ENCODE data around the gene STARD9. TPM values are rescaled to one million over a fixed set of nuclear protein-coding genes. Genes with fewer than 3 reads are reported as not detected.
A peak's percentile ranks its signal among the peaks of the same experiment; 100 is the strongest.

STARD9 gene
- total and polyA plus RNA-seq, 9 of the 15 experiments (the other 6 are each of a cell fraction or from before 2014, with no cell fraction given) = 0.45 to 6.0 (median 3.6) TPM

DNA sequence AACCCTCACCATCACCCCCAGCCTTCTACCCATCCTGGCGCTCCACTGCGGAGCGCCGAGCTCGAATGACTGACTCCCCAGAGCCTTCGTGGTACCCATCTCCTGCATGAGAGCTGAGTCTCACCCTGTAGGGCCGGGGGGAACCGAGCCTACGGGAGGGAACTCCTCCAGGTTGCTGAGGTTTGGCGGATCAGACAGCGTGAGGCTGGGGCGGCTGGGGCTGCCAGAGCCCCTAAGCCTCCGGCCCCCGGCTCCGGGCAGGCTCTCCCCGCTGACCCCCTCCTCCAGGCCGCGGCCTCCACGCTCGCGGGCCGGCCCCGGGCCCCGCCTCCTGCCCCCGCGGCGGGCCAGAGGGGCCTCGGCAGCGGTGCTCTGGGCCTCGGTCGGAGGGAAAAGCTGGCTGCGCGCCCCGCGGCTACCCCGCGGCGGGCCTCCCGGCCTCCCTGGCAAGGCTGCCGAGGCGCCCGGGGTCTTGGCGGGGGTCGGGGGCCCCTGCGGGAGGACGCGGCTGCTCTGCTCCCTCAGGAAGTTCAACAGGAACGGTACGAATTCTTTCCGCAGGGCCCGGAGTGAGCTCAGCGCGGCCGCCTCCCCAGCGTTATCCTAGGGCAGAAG is 160.9 kb downstream of the STARD9 start (continued):
- TF ChIP-seq, protein P1, sequence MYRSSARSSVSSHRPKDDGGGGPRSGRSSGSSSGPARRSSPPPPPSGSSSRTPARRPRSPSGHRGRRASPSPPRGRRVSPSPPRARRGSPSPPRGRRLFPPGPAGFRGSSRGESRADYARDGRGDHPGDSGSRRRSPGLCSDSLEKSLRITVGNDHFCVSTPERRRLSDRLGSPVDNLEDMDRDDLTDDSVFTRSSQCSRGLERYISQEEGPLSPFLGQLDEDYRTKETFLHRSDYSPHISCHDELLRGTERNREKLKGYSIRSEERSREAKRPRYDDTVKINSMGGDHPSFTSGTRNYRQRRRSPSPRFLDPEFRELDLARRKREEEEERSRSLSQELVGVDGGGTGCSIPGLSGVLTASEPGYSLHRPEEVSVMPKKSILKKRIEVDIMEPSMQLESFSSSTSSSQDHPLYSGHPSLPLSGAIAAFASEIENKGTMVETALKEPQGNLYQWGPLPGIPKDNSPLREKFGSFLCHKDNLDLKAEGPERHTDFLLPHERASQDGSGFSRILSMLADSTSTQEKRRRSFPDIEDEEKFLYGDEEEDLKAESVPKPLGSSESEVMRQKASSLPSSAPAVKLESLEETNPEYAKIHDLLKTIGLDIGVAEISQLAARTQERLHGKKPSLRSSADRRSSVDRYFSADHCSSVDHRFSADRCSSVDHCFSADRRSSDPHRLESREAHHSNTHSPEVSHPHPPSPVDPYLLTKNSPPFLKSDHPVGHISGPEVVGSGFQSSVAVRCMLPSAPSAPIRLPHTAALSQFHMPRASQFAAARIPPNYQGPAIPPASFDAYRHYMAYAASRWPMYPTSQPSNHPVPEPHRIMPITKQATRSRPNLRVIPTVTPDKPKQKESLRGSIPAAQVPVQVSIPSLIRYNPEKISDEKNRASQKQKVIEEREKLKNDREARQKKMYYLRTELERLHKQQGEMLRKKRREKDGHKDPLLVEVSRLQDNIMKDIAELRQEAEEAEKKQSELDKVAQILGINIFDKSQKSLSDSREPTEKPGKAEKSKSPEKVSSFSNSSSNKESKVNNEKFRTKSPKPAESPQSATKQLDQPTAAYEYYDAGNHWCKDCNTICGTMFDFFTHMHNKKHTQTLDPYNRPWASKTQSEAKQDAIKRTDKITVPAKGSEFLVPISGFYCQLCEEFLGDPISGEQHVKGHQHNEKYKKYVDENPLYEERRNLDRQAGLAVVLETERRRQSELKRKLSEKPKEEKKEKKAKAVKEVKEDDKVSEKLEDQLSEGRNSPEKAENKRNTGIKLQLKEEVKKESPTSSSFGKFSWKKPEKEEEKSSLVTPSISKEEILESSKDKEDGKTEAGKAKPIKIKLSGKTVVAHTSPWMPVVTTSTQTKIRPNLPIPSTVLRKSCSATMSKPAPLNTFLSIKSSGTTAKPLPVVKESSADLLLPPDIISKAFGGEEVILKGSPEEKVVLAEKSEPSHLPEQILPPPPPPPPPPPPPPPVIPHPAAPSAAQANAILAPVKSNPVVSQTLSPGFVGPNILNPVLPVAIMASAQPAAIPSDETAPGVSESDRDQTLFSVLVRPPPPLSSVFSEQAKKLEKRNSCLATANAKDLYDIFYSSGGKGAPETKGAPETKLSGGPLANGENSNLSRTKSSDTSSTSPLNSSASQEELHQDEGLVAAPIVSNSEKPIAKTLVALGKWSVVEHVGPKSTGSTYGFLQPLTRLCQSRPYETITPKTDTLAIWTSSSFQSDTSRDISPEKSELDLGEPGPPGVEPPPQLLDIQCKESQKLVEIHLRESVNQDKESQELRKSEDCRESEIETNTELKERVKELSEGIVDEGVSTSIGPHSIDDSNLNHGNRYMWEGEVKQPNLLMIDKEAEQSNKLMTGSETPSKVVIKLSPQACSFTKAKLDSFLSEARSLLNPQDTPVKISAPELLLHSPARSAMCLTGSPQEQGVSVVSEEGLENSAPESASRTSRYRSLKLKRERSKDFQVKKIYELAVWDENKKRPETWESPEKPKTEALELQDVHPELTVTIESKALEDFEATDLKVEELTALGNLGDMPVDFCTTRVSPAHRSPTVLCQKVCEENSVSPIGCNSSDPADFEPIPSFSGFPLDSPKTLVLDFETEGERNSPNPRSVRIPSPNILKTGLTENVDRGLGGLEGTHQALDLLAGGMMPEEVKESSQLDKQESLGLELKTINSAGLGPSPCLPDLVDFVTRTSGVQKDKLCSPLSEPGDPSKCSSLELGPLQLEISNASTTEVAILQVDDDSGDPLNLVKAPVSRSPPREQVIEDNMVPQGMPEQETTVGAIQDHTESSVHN (IDR thresholded peaks at IDR 0.05; ENCODE audit: borderline replicate concordance in 1 of 2, low read depth in 1 of 2) = no peak
- TF ChIP-seq MCM2 (IDR thresholded peaks at IDR 0.05; ENCODE audit: low read depth) (no peak), ZNF449 (CRISPR knock-in tag; IDR thresholded peaks at IDR 0.05) (no peak), ZNF311 (CRISPR knock-in tag; IDR thresholded peaks at IDR 0.05) (no peak), FUS (optimal IDR thresholded peaks at IDR 0.05; ENCODE audit: low read depth, low read length) (peak; percentile 23), FIP1L1 (IDR thresholded peaks at IDR 0.05; ENCODE audit: low read depth, low read length, poor library complexity, severe bottlenecking) (no peak)
